ENCODE data around the gene ABCG8.
"Not testable (repeated sequence)": the region's sequence is repeated elsewhere in the genome, so short reads cannot be mapped to it uniquely, and the experiment has no call there.

The ABCG8 gene

GRCh38 chr2:43874776-43875451 is 36.1 kb downstream of the ABCG8 start:
- no peak for FAIRE-seq

GRCh38 chr2:43877782-43878464 is 39.2 kb downstream of the ABCG8 start:
- FAIRE-seq = no peak

DNA sequence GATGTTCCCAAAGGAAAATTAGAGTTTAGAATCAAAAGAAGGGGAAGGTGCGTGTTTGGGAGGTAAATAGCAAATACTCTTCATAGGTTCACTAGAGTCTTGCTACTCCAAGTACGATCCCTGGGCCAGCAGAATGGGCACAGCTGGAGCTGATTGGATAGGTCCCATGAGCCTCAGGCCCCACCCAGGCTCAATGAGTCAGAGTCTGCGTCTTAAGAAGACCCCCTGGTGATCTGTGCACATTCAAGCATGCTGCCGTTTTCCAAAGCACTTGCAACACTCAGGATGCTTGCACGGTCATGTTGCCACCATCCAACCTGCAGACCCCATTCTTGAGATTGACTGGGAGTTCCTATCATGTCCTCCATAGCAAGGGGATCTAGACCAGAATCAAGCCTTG is 40.5 kb downstream of the ABCG8 start:
- no peak for FAIRE-seq

- no peak for FAIRE-seq
These were observed 41.7 kb downstream of the ABCG8 start for GRCh38 chr2:43880471-43880870.

DNA sequence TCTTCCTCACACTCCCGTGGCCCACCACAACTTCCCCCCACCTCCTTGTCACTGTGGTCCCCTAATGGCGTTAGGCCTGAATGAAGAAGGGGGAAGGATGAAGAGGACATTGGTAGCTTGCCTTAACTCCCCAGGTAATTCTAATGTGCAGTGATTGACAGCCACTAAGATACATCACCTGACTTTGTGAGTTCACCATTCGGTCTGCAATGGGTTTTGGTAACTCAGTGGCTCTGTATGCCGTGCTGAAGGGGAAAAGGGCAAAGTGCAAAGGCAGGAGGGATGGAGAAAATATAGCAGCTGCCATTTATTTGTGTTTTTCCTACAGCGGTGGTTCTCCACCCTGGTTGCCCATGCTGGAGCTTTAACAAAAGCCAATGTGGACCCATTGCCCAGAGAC is 42.2 kb downstream of the ABCG8 start:
- no peak for FAIRE-seq

DNA sequence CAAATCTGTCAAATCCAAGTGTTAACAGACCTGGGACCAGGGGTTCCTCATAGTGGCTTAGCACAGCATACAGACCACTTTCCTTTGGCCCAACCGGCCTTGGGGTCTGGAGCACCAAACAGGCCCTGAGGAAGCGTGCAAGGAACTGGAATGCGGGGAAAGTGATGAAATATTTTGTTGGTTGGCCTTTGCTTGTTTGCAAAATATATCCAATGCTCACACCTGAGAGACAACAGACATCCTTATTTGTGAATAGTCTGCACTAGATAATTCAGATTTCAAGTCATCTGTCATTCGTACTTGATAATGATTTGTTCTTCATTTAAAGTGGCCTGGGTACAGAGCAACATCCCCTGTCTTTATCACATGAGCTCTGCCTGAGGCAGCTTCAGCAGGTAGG is 43.5 kb downstream of the ABCG8 start:
- no peak for FAIRE-seq

DNA sequence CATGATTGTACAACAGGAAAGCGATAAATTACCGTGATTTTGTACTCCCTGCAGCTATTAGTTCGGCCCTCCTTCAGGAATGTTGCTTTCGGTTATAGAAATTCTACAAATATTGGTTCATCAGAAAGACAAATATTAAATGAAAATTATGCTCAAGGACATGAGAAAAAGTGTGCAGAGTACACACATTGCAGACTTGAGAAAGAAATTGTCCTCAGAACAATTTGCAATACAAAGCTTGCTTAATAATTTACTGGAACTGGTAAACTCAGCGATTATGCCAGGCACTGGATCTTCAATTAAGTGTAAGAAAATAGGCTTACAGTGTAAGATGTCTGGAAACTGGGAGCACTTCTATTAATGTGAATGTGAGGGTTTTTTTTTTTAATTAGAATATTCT is 45.9 kb downstream of the ABCG8 start:
- no peak for FAIRE-seq

GRCh38 chr2:43885132-43885632 is 46.4 kb downstream of the ABCG8 start:
- FAIRE-seq = no peak

DNA sequence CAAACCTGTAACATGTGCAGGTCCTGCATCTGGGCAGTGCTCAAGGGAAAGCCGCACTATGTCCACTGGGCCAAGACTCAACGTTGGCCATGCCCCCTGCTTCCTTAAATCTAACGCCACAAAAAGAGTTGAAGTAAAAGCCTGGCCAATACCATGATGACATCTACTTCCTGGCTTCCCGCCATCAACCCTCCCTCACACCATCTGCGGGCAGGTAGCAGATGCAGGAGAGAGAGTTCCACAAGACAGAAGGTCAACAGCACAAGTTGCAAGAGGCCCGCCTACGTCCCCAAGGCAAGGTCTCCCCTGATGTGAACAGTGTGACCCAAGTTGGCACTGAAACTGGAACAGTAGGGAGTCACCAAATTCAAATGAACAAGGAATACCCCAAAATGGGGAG is 48.4 kb downstream of the ABCG8 start:
- no peak for FAIRE-seq

GRCh38 chr2:43889416-43889815 is 50.6 kb downstream of the ABCG8 start:
- FAIRE-seq = no peak

GRCh38 chr2:43890855-43891254 is 52.1 kb downstream of the ABCG8 start:
- no peak for FAIRE-seq

DNA sequence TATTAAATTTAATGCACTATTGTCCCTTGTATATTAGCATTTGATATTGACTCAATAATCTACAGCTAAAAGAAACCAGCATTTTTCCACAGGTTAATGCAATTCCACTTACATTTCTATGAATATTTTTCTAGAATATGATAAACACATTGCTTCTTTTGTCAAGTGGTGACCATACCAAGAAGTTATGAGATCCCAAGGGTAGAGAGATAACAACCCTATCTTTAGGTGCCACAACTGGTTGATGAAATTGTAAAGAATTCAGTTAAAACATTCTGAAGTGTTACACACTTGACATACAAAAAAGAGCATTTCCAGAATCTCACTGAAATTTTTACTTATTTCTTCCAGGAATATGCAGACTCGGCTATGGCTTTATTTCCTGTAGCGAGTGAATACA is 56.0 kb downstream of the ABCG8 start:
- no peak for FAIRE-seq

DNA sequence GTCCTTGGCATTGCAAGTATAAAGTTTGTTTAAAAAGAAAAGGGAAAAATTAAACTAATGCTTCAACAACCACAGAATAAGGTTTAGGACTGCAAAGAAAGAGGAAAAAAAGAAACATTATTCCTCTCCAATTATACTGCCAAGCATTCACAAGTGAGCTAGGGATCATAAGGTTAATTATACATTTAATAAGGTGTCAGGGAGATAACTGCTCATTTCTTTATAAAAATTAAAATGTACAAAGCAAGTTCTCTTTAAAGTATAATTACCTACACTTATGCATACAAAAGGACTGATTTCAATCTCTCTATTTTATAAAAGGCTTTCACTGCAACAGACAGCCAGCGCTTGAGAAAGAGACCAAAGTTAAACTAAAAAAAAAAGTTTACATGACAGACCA is 58.1 kb downstream of the ABCG8 start:
- FAIRE-seq = no peak

DNA sequence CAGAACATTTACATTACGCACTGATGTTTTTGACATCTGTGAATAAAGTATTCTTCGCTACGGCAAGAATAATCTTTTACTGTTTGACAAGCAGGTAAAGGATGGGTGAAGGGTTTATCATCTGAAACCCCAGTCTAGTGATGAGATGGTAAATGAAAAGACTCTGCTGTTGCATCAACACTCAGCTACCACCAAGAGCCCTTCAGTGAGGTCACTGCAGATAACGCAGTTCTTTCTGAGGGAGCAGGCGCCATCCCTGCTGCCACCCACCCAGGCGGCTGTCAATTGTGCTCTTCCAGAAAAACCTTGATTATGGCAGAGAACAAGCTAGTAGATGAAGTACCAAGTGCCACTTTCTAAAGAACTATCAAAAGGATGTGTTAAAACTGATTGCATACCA is 58.7 kb downstream of the ABCG8 start:
- FAIRE-seq = no peak

- FAIRE-seq = no peak
These were observed 59.5 kb downstream of the ABCG8 start for GRCh38 chr2:43898134-43898837.

- no peak for FAIRE-seq
These were observed 60.1 kb downstream of the ABCG8 start for GRCh38 chr2:43898838-43899346.

- FAIRE-seq = no peak
These were observed 60.8 kb downstream of the ABCG8 start for GRCh38 chr2:43899589-43899988.

DNA sequence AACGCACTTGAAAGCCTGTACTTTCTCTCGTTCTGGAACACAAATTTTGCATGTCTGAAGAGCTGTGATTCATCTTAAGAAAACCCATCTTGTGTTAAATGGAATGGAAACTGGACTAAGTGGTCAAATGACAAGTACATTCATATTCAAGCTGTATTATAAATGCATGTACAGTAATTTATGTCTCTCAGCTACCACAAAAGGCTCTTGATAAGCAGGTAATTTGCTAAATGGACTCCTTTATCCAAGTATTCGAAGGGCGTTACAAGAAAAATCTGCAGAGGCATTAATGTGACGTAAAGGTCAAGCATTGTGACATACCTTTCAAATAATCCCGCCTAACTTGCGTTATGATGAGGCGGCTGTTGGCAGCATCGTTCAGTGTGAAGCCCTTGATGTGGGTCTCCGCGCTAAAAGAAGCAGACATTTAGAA is 66.6 kb downstream of the ABCG8 start:
- no peak for FAIRE-seq

DNA sequence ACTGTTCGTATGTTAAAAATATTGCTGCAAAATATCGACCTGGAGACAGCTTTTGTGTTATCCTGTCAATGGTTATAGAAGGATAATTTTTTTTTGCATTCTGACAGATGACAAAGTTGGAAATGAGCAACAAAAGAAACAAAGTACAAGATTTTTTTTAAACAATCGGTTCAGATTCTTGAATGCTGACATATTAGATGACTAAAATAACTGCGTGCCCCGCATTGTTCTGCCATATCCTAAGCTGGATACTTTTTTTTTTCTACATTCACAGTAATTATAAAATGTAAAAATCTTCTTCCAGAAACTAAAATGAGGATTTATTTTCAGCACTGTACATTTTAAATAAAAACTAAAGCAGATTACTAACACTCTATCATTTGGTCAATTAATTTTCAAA is 67.1 kb downstream of the ABCG8 start:
- FAIRE-seq = no peak

DNA sequence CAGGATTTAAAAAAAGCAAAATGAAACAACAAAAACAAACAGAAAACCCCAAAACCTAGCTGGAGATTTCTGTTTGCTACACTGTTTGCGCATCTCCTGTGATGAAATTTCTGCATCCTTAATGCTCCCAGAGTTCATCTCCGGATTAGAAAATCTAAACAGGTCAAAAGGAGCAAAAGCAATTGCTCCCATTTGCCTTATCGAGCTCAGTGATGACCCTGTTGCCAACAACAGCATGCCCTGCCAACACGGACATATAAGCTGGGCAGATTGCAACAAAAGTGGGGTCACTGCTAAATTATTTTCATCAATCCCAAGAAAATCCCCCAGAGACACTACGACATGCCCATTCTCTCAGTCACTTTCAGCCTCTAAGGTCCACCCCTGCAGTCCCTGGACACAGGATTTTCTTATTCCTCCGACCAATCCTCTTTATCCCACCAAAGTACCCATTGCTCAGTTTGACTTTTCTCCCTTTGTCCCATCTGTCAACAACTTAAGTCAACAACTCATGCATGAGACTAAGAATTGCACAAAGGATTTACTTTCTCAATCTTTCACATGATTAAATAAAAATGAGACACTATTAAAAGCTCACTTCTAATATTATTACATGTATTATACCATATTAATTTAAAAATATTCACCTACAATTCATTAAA is 67.8 kb downstream of the ABCG8 start:
- FAIRE-seq = no peak

DNA sequence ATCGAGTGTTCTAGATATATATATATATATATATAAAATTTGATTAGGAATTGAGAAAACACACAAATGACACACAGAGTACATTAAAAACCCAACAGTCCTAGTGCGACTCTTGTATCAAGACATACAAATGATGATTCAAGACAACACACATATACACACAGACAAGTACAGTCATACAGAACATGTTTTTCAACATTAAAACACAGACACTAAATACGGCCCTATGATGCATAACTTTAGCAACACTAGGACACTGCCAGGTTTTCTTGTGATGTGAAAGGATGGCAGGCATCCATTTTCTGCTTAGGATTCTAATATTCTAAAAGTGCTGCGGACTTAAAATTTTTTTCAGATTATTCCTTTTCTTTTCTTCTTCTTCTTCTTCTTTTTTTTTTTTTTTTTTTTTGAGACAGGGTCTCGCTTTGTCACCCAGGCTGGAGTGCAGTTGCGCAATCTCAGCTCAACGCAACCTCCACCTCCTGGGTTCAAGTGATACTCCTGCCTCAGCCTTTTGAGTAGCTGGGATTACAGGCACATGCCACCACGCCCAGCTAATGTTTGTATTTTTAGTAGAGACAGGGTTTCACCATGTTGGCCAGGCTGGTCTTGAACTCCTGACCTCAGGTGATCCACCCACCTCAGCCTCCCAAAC is 72.5 kb downstream of the ABCG8 start:
- not testable (repeated sequence) for FAIRE-seq

GRCh38 chr2:43924463-43924862 is 85.7 kb downstream of the ABCG8 start:
- FAIRE-seq = peak; percentile 51

GRCh38 chr2:43925431-43925830 is 86.7 kb downstream of the ABCG8 start:
- no peak for FAIRE-seq

All from colon (tissue), 2 donors.